ENCODE measurements around the gene SNX1. TPM values are rescaled to one million over a fixed set of nuclear protein-coding genes. Genes with fewer than 3 reads are reported as not detected.

Gene SNX1
- total RNA-seq, 4 donors from 2014 or later, result 112 to 125 (median 118) TPM

DNA sequence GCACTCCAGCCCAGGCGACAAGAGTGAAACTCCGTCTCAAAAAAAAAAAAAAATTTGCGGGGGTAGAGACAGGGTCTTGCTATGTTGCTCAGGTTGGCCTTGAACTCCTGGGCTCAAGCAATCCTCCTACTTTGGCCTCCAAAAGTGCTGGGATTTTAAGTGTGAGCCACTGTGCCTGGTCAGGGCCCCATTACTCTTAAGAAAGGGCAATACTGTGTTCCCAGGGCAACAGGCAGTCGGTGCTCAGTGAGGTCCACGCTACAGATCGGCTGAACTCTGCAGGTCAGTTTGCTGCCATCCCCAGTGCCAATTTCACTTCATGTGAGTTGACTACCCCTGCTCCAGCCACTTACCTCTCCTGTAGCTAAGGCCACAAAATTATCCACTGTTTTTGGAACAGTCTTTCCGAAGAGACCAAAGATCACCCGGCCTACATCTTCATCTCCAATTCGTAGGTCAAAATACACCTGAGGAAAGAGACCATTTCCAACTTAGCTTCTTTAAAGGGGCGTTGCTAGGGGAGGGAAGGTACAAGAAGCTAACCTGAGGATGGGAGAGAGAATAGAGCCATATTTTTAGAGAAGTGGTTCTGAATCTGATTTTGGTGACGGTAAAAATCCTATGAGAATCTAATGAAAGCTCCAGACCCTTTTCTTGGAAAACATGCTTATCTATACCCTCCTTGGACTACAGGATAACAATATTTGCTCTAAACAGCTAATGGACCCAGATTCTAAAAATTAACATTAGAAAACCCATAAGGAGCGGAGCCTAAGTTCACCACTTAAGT is 66.1 kb downstream of the SNX1 start:
- TF ChIP-seq, protein P1, sequence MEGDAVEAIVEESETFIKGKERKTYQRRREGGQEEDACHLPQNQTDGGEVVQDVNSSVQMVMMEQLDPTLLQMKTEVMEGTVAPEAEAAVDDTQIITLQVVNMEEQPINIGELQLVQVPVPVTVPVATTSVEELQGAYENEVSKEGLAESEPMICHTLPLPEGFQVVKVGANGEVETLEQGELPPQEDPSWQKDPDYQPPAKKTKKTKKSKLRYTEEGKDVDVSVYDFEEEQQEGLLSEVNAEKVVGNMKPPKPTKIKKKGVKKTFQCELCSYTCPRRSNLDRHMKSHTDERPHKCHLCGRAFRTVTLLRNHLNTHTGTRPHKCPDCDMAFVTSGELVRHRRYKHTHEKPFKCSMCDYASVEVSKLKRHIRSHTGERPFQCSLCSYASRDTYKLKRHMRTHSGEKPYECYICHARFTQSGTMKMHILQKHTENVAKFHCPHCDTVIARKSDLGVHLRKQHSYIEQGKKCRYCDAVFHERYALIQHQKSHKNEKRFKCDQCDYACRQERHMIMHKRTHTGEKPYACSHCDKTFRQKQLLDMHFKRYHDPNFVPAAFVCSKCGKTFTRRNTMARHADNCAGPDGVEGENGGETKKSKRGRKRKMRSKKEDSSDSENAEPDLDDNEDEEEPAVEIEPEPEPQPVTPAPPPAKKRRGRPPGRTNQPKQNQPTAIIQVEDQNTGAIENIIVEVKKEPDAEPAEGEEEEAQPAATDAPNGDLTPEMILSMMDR (IDR thresholded peaks at IDR 0.05; ENCODE audit: low read depth), result no peak

GRCh38 chr15:64162478-64162868 is 66.7 kb downstream of the SNX1 start:
- TF ChIP-seq, protein P1 (IDR thresholded peaks at IDR 0.05; ENCODE audit: low read depth), result no peak

- TF ChIP-seq, protein P1 (IDR thresholded peaks at IDR 0.05; ENCODE audit: low read depth), result no peak
Measured at GRCh38 chr15:64162869-64163658, 67.3 kb downstream of the SNX1 start, which contains the start of gene PPIB. TSS of gene PPIB (minus strand) at chr15:64163022. CDS start at chr15:64162986, 36 bp downstream.

DNA sequence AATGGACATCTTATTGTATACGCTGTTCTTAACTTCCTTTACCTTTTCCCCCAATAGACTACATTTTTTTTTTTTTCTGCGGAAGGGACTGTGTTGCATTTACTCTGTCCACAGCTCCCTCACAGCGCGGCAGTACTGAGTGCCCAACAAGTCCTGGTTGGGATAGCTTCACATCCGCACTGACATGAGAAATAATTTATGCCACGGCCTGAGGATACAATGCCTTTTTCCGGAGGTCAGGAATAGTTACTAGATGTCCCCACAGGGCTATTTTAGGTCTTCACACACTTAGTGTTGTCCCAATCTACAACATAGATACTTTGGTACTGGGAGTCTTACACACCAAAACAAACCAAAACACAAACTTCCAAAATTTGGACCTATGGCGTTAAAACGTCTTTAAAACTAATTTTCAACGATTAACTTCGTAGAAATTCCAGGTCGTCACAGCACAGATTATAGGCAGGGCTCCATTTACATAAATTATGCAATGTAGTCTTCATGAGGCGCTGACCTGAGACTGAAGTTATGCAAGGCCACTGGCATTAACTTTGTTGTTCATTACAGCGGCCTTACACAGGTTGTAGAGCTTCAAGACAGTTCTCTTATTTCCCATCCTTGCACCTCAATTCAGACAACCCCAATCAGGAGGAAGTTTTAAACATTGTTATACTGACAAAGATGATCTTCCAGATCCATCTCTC is 68.0 kb downstream of the SNX1 start:
- TF ChIP-seq, protein P1 (IDR thresholded peaks at IDR 0.05; ENCODE audit: low read depth), result no peak

GRCh38 chr15:64164436-64164835 is 68.7 kb downstream of the SNX1 start:
- TF ChIP-seq, protein P1 (IDR thresholded peaks at IDR 0.05; ENCODE audit: low read depth), result no peak

DNA sequence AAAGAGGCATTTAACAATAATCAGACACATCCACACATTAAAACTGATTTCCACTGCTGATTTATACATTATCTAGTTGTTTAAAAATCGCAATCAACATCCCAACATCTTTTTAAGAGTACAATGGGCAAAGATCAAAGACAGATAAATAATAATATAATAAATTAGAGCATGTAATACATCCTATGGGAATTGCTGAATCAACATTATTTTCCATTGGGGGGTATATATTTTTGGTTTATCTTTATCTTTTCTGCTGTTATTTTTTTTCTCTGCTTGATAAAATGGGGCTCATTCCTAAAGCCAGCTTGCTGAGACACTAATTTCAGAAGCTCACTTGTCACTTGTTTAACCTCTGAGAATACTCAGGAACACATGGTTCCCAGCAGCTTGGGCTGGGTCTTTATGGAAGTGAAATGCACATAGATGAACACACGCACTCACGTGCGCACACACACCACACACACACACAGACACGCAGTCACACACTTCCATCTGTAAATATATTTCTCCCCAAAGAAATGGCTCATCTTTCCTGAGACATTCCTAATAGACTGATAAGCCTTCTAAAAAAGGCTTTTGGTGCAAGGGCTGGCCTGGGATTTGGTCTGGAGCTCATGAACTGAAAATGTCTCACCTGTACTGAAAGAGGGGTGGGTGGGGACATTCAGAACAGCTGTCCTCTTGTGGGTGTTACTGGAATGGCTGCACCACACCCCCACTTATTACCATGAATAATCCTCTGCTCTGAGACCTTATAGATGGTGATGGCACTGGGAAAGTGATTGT is 70.5 kb downstream of the SNX1 start:
- TF ChIP-seq, protein P1 (IDR thresholded peaks at IDR 0.05; ENCODE audit: low read depth), result no peak

Data from subcutaneous adipose tissue (tissue), 4 donors.